HepG2 (cell line): Measurements from ENCODE around the gene AMZ2. TPM values are rescaled to one million over a fixed set of nuclear protein-coding genes. Genes with fewer than 3 reads are reported as not detected.
A peak's percentile ranks its signal among the peaks of the same experiment; 100 is the strongest.

Source experiments
- ATF1 ChIP-seq: IDR thresholded peaks from 2 replicates; pipeline ENCODE4 v1.6.1; 2016; ENCODE audit warnings: mild to moderate bottlenecking, control low read depth
- FIP1L1 ChIP-seq: fragments of 200-400 bp; formaldehyde crosslinking; IDR thresholded peaks from 2 replicates; pipeline ENCODE4 v1.6.1; 2018; ENCODE audit warnings: low read depth, mild to moderate bottlenecking, low read length, moderate library complexity, borderline replicate concordance; ENCODE audit not compliant: insufficient read depth
- KDM3A ChIP-seq: IDR thresholded peaks from 2 replicates; pipeline ENCODE4 v1.6.1; 2018; ENCODE audit warnings: low read depth, missing compliant biosample characterization
- MED13 ChIP-seq: sonication (generic); formaldehyde crosslinking; IDR thresholded peaks from 2 replicates; pipeline ENCODE4 v1.5.0; 2020; ENCODE audit warnings: missing genetic modification reagents
- MEIS1 ChIP-seq: sonication (generic); formaldehyde crosslinking; IDR thresholded peaks from 2 replicates; pipeline ENCODE4 v1.9.0; 2021; ENCODE audit warnings: mild to moderate bottlenecking, missing genetic modification reagents, moderate library complexity, borderline replicate concordance
- NR2F6 ChIP-seq, 2 experiments: IDR thresholded peaks; 2 replicates each; pipeline ENCODE4 v1.6.1; 2016; ENCODE audit warnings: antibody characterized with exemption in 1 of 2, mild to moderate bottlenecking in 1 of 2
- ONECUT2 ChIP-seq: sonication (generic); formaldehyde crosslinking; IDR thresholded peaks from 2 replicates; pipeline ENCODE4 v1.4.0; 2020; ENCODE audit warnings: missing genetic modification reagents
- POLR2AphosphoS2 ChIP-seq: IDR thresholded peaks from 2 replicates; pipeline ENCODE4 v1.6.1; 2011; ENCODE audit warnings: low read depth, low read length, improper control_type of control experiment
- RFXANK ChIP-seq: IDR thresholded peaks from 2 replicates; pipeline ENCODE4 v1.6.1; 2016
- TMF1 ChIP-seq: sonication (generic); formaldehyde crosslinking; IDR thresholded peaks from 2 replicates; pipeline ENCODE4 v1.8.1; 2022; ENCODE audit warnings: low read depth, missing genetic modification reagents
- ZBTB42 ChIP-seq: sonication (generic); formaldehyde crosslinking; IDR thresholded peaks from 2 replicates; pipeline ENCODE4 v1.5.0; 2020; ENCODE audit warnings: mild to moderate bottlenecking, missing genetic modification reagents
- ZMAT5 ChIP-seq: sonication (generic); formaldehyde crosslinking; IDR thresholded peaks from 2 replicates; pipeline ENCODE4 v1.5.0; 2020; ENCODE audit warnings: mild to moderate bottlenecking, low read depth, missing genetic modification reagents, borderline replicate concordance
- ZNF121 ChIP-seq: sonication (generic); formaldehyde crosslinking; IDR thresholded peaks from 2 replicates; pipeline ENCODE4 v1.5.0; 2020; ENCODE audit warnings: mild to moderate bottlenecking, missing genetic modification reagents
- ZNF18 ChIP-seq: sonication (generic); formaldehyde crosslinking; IDR thresholded peaks from 2 replicates; pipeline ENCODE4 v1.8.0; 2022; ENCODE audit warnings: mild to moderate bottlenecking, missing genetic modification reagents; ENCODE audit not compliant: insufficient replicate concordance
- ZNF3 ChIP-seq: IDR thresholded peaks from 2 replicates; pipeline ENCODE4 v1.7.0; 2017; ENCODE audit warnings: inconsistent platforms
- ZNF317 ChIP-seq: sonication (generic); formaldehyde crosslinking; IDR thresholded peaks from 2 replicates; pipeline ENCODE4 v1.5.0; 2020; ENCODE audit warnings: mild to moderate bottlenecking, missing genetic modification reagents
- ZNF337 ChIP-seq: sonication (generic); formaldehyde crosslinking; IDR thresholded peaks from 2 replicates; pipeline ENCODE4 v1.5.1; 2020; ENCODE audit warnings: missing genetic modification reagents, low read depth, mild to moderate bottlenecking, borderline replicate concordance
- ZNF33A ChIP-seq: sonication (generic); formaldehyde crosslinking; IDR thresholded peaks from 2 replicates; pipeline ENCODE4 v1.5.1; 2020; ENCODE audit warnings: missing genetic modification reagents, mild to moderate bottlenecking, moderate library complexity, borderline replicate concordance
- ZNF556 ChIP-seq: sonication (generic); formaldehyde crosslinking; IDR thresholded peaks from 2 replicates; pipeline ENCODE4 v1.4.0; 2020; ENCODE audit warnings: mild to moderate bottlenecking, missing genetic modification reagents, borderline replicate concordance
- ZNF562 ChIP-seq: sonication (generic); formaldehyde crosslinking; IDR thresholded peaks from 2 replicates; pipeline ENCODE4 v1.8.0; 2022; ENCODE audit warnings: missing genetic modification reagents, borderline replicate concordance
- ZNF619 ChIP-seq: sonication (generic); formaldehyde crosslinking; IDR thresholded peaks from 2 replicates; pipeline ENCODE4 v1.4.0; 2020; ENCODE audit warnings: mild to moderate bottlenecking, missing genetic modification reagents
- ZNF7 ChIP-seq: IDR thresholded peaks from 2 replicates; pipeline ENCODE4 v1.6.1; 2016; ENCODE audit warnings: missing biosample characterization, missing genetic modification reagents
- ZSCAN25 ChIP-seq: sonication (generic); formaldehyde crosslinking; IDR thresholded peaks from 2 replicates; pipeline ENCODE4 v1.8.0; 2022; ENCODE audit warnings: mild to moderate bottlenecking, missing genetic modification reagents
- polyA plus RNA-seq, 8 experiments: library from polyadenylated mRNA; depleted of rRNA in 3 of 8; stranded (reverse) in 7 of 8; unstranded in 1 of 8; fragments of >200 nt; fragmentation: Illumina TruSeq in 4 of 8; extraction: Trizol in 4 of 8; gene quantifications; 2 replicates each; pipeline versions ENCODE4 v1.2.1 to v1.2.3, GENCODE V29; 2011 to 2016; ENCODE audit warnings: low read depth in 4 of 8, missing spikeins in 1 of 8, mixed read lengths in 1 of 8; ENCODE audit not compliant: insufficient read depth in 1 of 8
- total RNA-seq, 5 experiments: library from RNA; depleted of rRNA; stranded (reverse); fragments of >200 nt; fragmentation: Illumina TruSeq; extraction: Trizol; gene quantifications; 2 replicates each; pipeline ENCODE4 v1.2.3, GENCODE V29; 2016; ENCODE audit warnings: low read depth in 1 of 5
- TF ChIP-seq, protein P1 (sequence below): sonication (generic); formaldehyde crosslinking; IDR thresholded peaks from 2 replicates; pipeline ENCODE4 v1.4.0; 2020; ENCODE audit warnings: missing genetic modification reagents
- TF ChIP-seq, protein P2 (sequence below): sonication (generic); formaldehyde crosslinking; IDR thresholded peaks from 2 replicates; pipeline ENCODE4 v1.4.0; 2020; ENCODE audit warnings: missing genetic modification reagents, mild to moderate bottlenecking, borderline replicate concordance
- TF ChIP-seq, protein P3 (sequence below): sonication (generic); formaldehyde crosslinking; IDR thresholded peaks from 2 replicates; pipeline ENCODE4 v1.5.0; 2020; ENCODE audit warnings: missing genetic modification reagents

The AMZ2 gene
- total and polyA plus RNA-seq, 2 of the 13 experiments (the other 11 are each of a cell fraction or from before 2014, with no cell fraction given), result 86.9 to 90.2 TPM

- TF ChIP-seq NR2F6 (IDR thresholded peaks at IDR 0.05) (no peak), NR2F6 (CRISPR knock-in tag; IDR thresholded peaks at IDR 0.05) (peak; percentile 57; the same call in 1 of the 2 replicates), ATF1 (no peak), ZNF337 (CRISPR knock-in tag) (no peak), POLR2AphosphoS2 (no peak), RFXANK (CRISPR knock-in tag) (no peak), ZNF3 (CRISPR knock-in tag) (no peak), MEIS1 (CRISPR knock-in tag) (no peak; the same call in 1 of the 2 replicates), MED13 (no peak), ZSCAN25 (CRISPR knock-in tag) (peak; percentile 37), ZNF317 (no peak), ZNF18 (peak; percentile 52), ZNF121 (CRISPR knock-in tag) (peak; percentile 57; the same call in 1 of the 2 replicates), ZNF562 (CRISPR knock-in tag) (no peak), ONECUT2 (CRISPR knock-in tag) (no peak), ZNF33A (CRISPR knock-in tag) (no peak), ZMAT5 (CRISPR knock-in tag) (no peak), ZNF619 (CRISPR knock-in tag) (no peak), FIP1L1 (no peak), TMF1 (no peak), ZNF556 (CRISPR knock-in tag) (no peak), KDM3A (CRISPR knock-in tag) (peak; percentile 80; the same call in 1 of the 2 replicates), ZBTB42 (no peak), ZNF7 (CRISPR knock-in tag) (no peak)
- TF ChIP-seq, protein P1, sequence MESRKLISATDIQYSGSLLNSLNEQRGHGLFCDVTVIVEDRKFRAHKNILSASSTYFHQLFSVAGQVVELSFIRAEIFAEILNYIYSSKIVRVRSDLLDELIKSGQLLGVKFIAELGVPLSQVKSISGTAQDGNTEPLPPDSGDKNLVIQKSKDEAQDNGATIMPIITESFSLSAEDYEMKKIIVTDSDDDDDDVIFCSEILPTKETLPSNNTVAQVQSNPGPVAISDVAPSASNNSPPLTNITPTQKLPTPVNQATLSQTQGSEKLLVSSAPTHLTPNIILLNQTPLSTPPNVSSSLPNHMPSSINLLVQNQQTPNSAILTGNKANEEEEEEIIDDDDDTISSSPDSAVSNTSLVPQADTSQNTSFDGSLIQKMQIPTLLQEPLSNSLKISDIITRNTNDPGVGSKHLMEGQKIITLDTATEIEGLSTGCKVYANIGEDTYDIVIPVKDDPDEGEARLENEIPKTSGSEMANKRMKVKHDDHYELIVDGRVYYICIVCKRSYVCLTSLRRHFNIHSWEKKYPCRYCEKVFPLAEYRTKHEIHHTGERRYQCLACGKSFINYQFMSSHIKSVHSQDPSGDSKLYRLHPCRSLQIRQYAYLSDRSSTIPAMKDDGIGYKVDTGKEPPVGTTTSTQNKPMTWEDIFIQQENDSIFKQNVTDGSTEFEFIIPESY, result peak; percentile 69
- TF ChIP-seq, protein P2, sequence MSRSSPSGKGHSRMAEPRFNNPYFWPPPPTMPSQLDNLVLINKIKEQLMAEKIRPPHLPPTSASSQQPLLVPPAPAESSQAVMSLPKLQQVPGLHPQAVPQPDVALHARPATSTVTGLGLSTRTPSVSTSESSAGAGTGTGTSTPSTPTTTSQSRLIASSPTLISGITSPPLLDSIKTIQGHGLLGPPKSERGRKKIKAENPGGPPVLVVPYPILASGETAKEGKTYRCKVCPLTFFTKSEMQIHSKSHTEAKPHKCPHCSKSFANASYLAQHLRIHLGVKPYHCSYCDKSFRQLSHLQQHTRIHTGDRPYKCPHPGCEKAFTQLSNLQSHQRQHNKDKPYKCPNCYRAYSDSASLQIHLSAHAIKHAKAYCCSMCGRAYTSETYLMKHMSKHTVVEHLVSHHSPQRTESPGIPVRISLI (CRISPR knock-in tag), result no peak
- TF ChIP-seq, protein P3, sequence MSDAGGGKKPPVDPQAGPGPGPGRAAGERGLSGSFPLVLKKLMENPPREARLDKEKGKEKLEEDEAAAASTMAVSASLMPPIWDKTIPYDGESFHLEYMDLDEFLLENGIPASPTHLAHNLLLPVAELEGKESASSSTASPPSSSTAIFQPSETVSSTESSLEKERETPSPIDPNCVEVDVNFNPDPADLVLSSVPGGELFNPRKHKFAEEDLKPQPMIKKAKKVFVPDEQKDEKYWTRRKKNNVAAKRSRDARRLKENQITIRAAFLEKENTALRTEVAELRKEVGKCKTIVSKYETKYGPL (CRISPR knock-in tag), result no peak
Observed at GRCh38 chr17:68205251-68205807, 42.5 kb upstream of the AMZ2 start (continued).
